ENCODE results near the gene FSD2. TPM values are rescaled to one million over a fixed set of nuclear protein-coding genes. Genes with fewer than 3 reads are reported as not detected.

Gene FSD2
- total RNA-seq, 4 donors from 2014 or later = 0.13 to 1.6 (median 0.69) TPM

DNA sequence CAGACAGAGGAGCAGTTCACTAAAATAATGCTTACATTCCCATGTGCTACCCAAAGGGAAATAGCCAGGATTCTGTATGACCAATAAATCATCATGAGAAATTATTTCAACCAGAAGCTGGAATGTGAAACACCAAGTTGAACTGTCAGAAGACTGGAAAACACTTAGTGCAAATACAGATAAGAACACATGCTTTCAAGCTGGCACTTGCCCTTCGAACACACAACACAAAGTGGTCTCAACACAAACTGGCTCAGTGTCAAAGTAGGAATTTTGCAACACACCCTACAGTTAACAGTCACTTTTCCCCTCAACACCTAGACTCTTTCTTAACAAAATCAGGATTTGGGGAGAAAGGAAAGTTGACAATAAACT is 1.3 kb downstream of the FSD2 start:
- Histone ChIP-seq H3K27me3 (no peaks in the 10 kb centered on the region), H3K4me3 (replicated peaks in 1 of 3) (no peak overlapping the region), H3K27ac (peak overlapping the region; percentile 45 to 84 (median 81)), H3K36me3 (no peaks in the 10 kb centered on the region), H3K4me1 (peaks cover 15 to 36% of the 10 kb centered on the region in 2 donors), H3K9me3 (no peaks in the 10 kb centered on the region)
- intact Hi-C loops (cut with DNase I) = loop anchor here (5.0 kb wide), 1 partner anchor 52 kb away; no protein-coding TSS in a partner anchor
- 33 to 36% methylated on average over 1 of the region's 1 CpG for WGBS, 2 donors
- TF ChIP-seq CTCF (IDR thresholded peaks at IDR 0.05) (no peak), POLR2A (IDR thresholded peaks at IDR 0.05) (no peak)
- DNase-seq = peak in 1 of 2 donors; percentile 25

DNA sequence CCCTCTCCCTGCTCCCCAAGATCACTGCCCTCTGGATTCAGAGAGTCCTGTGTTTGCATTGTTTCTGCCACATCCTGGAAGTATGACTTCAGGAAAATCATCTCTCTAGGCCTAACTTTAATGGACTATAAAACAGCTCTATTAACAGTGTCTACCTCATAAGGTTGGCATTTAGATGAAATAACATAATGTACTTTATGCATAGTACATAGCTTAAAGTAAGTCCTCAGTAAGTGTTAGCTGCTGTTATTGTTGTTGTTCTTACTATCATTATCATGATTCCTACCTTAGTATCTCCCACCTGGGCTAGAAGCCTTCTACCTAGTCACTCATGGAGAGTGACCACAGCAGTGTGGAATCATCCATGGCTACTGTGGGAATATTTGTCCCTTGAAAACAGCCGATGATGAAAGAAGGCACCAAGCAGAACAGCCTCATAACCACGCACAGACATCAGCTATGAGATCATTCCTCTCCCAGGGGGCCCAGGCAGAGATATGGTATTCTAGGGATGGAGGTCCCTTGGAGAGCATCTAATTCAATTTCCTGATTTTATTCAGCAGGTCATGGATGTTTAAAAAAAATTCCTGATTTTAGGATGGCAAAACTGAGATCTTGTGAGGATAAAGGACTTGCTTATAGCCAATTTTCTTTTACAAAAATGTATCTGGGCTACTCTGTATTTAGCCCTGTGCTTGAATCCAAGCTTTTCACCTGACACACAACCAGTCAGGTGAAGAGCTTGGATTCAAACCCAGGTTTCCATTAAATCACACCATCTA is 1.9 kb downstream of the FSD2 start:
- no peaks in the 10 kb centered on the region for H3K27me3 ChIP-seq
- WGBS, 2 donors = 88 to 91% methylated on average over 2 of the region's 2 CpGs
- no peak overlapping the region for H3K4me3 ChIP-seq (replicated peaks in 1 of 3)
- H3K27ac ChIP-seq = peak overlapping the region; percentile 45 to 84 (median 81)
- no peaks in the 10 kb centered on the region for H3K9me3 ChIP-seq
- H3K36me3 ChIP-seq = no peaks in the 10 kb centered on the region
- intact Hi-C loops (cut with DNase I) = loop anchor here (5.0 kb wide), 1 partner anchor 52 kb away; no protein-coding TSS in a partner anchor
- TF ChIP-seq POLR2A (IDR thresholded peaks at IDR 0.05) = no peak
- no peak for TF ChIP-seq CTCF (IDR thresholded peaks at IDR 0.05)
- DNase-seq = no peak
- peaks cover 14 to 34% of the 10 kb centered on the region in 2 donors for H3K4me1 ChIP-seq

GRCh38 chr15:82802497-82802896 is 3.4 kb downstream of the FSD2 start:
- WGBS, 2 donors = 50 to 78% methylated on average over 1 of the region's 1 CpG
- H3K4me1 ChIP-seq = peaks cover 11 to 28% of the 10 kb centered on the region in 2 donors
- H3K27ac ChIP-seq = no peak overlapping the region
- intact Hi-C loops (cut with DNase I) = loop anchor here (5.0 kb wide), 1 partner anchor 50 kb away; no protein-coding TSS in a partner anchor
- no peaks in the 10 kb centered on the region for H3K27me3 ChIP-seq
- H3K36me3 ChIP-seq = no peaks in the 10 kb centered on the region
- DNase-seq = no peak
- H3K4me3 ChIP-seq (replicated peaks in 1 of 3) = no peak overlapping the region
- no peak for TF ChIP-seq POLR2A (IDR thresholded peaks at IDR 0.05)
- no peak for TF ChIP-seq CTCF (IDR thresholded peaks at IDR 0.05)
- H3K9me3 ChIP-seq = no peaks in the 10 kb centered on the region

DNA sequence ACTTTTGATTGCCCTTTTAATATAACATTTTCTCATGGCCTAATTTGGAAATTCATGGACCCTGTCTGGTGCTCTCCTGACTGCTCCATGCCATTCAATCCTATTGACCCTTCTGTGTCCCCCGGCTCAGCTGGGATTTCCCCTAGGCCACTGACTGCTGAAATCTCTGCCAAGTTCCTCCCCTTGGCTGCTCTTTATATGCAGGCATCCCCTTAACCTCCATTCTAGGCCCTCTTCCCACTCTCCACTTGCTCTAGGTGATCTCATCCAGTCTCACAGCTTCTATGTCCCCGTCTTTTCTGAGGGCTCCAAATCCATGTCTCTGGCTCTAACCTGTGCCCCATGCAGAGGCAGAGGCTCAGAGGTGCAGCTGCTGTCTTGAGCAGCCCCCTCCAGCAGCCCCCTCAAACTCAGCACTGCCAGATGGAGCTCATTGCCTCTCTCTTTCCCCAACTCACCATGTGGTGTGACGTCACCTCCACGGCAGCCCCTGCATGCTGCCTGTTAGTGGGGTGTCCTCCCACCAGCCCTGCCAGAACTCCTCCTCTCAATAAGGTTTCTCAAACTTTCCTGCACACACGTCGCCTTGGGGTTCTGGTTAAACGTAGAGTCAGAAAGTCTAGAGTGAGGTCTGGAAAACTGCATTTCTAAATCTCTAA is 6.6 kb downstream of the FSD2 start:
- H3K4me3 ChIP-seq (replicated peaks in 1 of 3) = no peak overlapping the region
- no peaks in the 10 kb centered on the region for H3K27me3 ChIP-seq
- no peaks in the 10 kb centered on the region for H3K9me3 ChIP-seq
- H3K27ac ChIP-seq = no peak overlapping the region
- no peaks in the 10 kb centered on the region for H3K36me3 ChIP-seq
- 79 to 82% methylated on average over 7 of the region's 7 CpGs for WGBS, 2 donors
- no peak for TF ChIP-seq CTCF (IDR thresholded peaks at IDR 0.05)
- no peak for TF ChIP-seq POLR2A (IDR thresholded peaks at IDR 0.05)
- no peak for DNase-seq
- H3K4me1 ChIP-seq = peaks cover 0 to 3% of the 10 kb centered on the region in 2 donors
- intact Hi-C loops (cut with DNase I) = no loop called here

All from thyroid gland (tissue), 4 donors.